H1 (cell line): Measurements from ENCODE around the gene HS6ST1. TPM values are rescaled to one million over a fixed set of nuclear protein-coding genes. Genes with fewer than 3 reads are reported as not detected.

Experiments
- CTCF ChIA-PET: fragments of 300-600 bp; sonication (Branson Sonifier 250); formaldehyde crosslinking; loops from one replicate; lab custom pipeline; 2021; ENCODE audit not compliant: partially characterized antibody; lab: Charles Lee
- POLR2A ChIA-PET: fragments of 300-600 bp; sonication (Branson Sonifier 250); formaldehyde crosslinking; loops from one replicate; lab custom pipeline; 2021; ENCODE audit warnings: inconsistent platforms; ENCODE audit not compliant: partially characterized antibody; lab: Charles Lee
- DNase-seq, 2 experiments: peaks; one replicate each; pipeline versions ENCODE4 v3.0.0 to v3.0.0-alpha.2; 2010 to 2022; ENCODE audit warnings: low spot score in 2 of 2, low read depth in 1 of 2, mixed read lengths in 1 of 2
- FAIRE-seq: peaks from 2 replicates; lab custom pipeline; 2011; peaks lifted over from hg19 to GRCh38; lab: Jason Lieb, UNC
- H2AFZ ChIP-seq: 2 replicates; pipeline ENCODE4 v1.8.1; 2012; ENCODE audit warnings: low read length, inconsistent platforms
- H2AK5ac ChIP-seq: 2 replicates; pipeline ENCODE4 v1.6.1; 2013; ENCODE audit warnings: low read depth, low read length
- H2BK120ac ChIP-seq: replicated peaks from 2 replicates; pipeline ENCODE3; 2013; ENCODE audit warnings: low read depth, low read length, inconsistent platforms
- H2BK12ac ChIP-seq: 2 replicates; pipeline ENCODE4 v1.6.1; 2013; ENCODE audit warnings: low read depth, low read length
- H2BK15ac ChIP-seq: 2 replicates; pipeline ENCODE4 v1.6.1; 2013; ENCODE audit warnings: low read length
- H2BK20ac ChIP-seq: 2 replicates; pipeline ENCODE4 v1.6.1; 2013; ENCODE audit warnings: low read length
- H2BK5ac ChIP-seq: 2 replicates; pipeline ENCODE4 v1.6.1; 2013; ENCODE audit warnings: low read depth, low read length
- H3K14ac ChIP-seq: 2 replicates; pipeline ENCODE4 v1.6.1; 2013; ENCODE audit warnings: inconsistent platforms; ENCODE audit not compliant: insufficient read length
- H3K18ac ChIP-seq: 2 replicates; pipeline ENCODE4 v1.6.1; 2013; ENCODE audit warnings: low read length; ENCODE audit errors: extremely low read depth
- H3K23ac ChIP-seq: 2 replicates; pipeline ENCODE4 v1.6.1; 2013; ENCODE audit warnings: inconsistent platforms; ENCODE audit not compliant: insufficient read length
- H3K23me2 ChIP-seq: 2 replicates; pipeline ENCODE4 v1.6.1; 2013; ENCODE audit warnings: low read depth, low read length
- H3K27ac ChIP-seq: 2 replicates; pipeline ENCODE4 v1.6.1; 2011; ENCODE audit warnings: low read depth, low read length, inconsistent platforms
- H3K27me3 ChIP-seq, 4 experiments: replicated peaks in 1 of 4; 1 replicate in 1 of 4; 2 replicates in 3 of 4; pipeline versions ENCODE4 v1.6.1 to v1.8.1; 2011 to 2013; ENCODE audit warnings: low read length in 3 of 4, mild to moderate bottlenecking in 3 of 4, inconsistent platforms in 2 of 4, mixed read lengths in 2 of 4, moderate library complexity in 1 of 4; ENCODE audit not compliant: control insufficient read depth in 3 of 4, insufficient read depth in 3 of 4; ENCODE audit errors: extremely low read depth in 1 of 4
- H3K36me3 ChIP-seq, 4 experiments: 2 replicates each; pipeline versions ENCODE4 v1.6.1 to v1.8.1; 2011 to 2013; ENCODE audit warnings: mild to moderate bottlenecking in 4 of 4, low read length in 3 of 4, moderate library complexity in 2 of 4, control low read depth in 1 of 4, inconsistent platforms in 1 of 4; ENCODE audit not compliant: insufficient read depth in 4 of 4, control insufficient read depth in 2 of 4
- H3K4ac ChIP-seq: replicated peaks from 2 replicates; pipeline ENCODE3; 2013; ENCODE audit warnings: low read length, low read depth, mixed read lengths, inconsistent platforms; ENCODE audit not compliant: insufficient read length
- H3K4me1 ChIP-seq, 4 experiments: replicated peaks in 1 of 4; 1 replicate in 1 of 4; 2 replicates in 3 of 4; pipeline versions ENCODE4 v1.6.1 to v1.8.1; 2011 to 2013; ENCODE audit warnings: low read length in 3 of 4, inconsistent platforms in 2 of 4, mixed read lengths in 1 of 4; ENCODE audit not compliant: insufficient read depth in 4 of 4, control insufficient read depth in 3 of 4
- H3K4me2 ChIP-seq, 2 experiments: 2 replicates each; pipeline versions ENCODE4 v1.6.1 to v1.8.1; 2011 to 2013; ENCODE audit warnings: low read depth in 2 of 2, low read length in 2 of 2, control low read depth in 1 of 2, inconsistent platforms in 1 of 2, mild to moderate bottlenecking in 1 of 2; ENCODE audit not compliant: insufficient read depth in 1 of 2
- H3K4me3 ChIP-seq, 4 experiments: fragments of 200-600, 300-600 bp in 1 of 4; sonication (generic), shearing (Covaris generic), sonication (Bioruptor Twin) in 1 of 4; 2 replicates each; pipeline versions ENCODE4 v1.5.1 to v1.8.1; 2011 to 2016; ENCODE audit warnings: low read length in 4 of 4, low read depth in 3 of 4, control low read depth in 2 of 4, inconsistent platforms in 2 of 4, mild to moderate bottlenecking in 2 of 4, mixed read lengths in 1 of 4, moderate library complexity in 1 of 4; ENCODE audit not compliant: insufficient read depth in 2 of 4; ENCODE audit errors: extremely low read depth in 1 of 4
- H3K56ac ChIP-seq: replicated peaks from 2 replicates; pipeline ENCODE3; 2013; ENCODE audit warnings: low read depth, mild to moderate bottlenecking, mixed read lengths, low read length, inconsistent platforms; ENCODE audit not compliant: insufficient read length
- H3K79me1 ChIP-seq: 2 replicates; pipeline ENCODE4 v1.6.1; 2013; ENCODE audit warnings: low read depth, low read length, control low read depth
- H3K79me2 ChIP-seq, 2 experiments: 2 replicates each; pipeline versions ENCODE4 v1.6.1 to v1.8.1; 2012 to 2013; ENCODE audit warnings: low read length in 2 of 2, mild to moderate bottlenecking in 2 of 2, inconsistent platforms in 1 of 2; ENCODE audit not compliant: insufficient read depth in 2 of 2, control insufficient read depth in 1 of 2
- H3K9ac ChIP-seq, 4 experiments: replicated peaks in 1 of 4; 1 replicate in 1 of 4; 2 replicates in 3 of 4; pipeline versions ENCODE4 v1.6.1 to v1.8.1; 2011 to 2013; ENCODE audit warnings: low read depth in 3 of 4, low read length in 3 of 4, control low read depth in 2 of 4, mild to moderate bottlenecking in 2 of 4, moderate library complexity in 2 of 4, inconsistent platforms in 1 of 4; ENCODE audit errors: extremely low read depth in 1 of 4
- H3K9me3 ChIP-seq, 2 experiments: 2 replicates each; pipeline versions ENCODE4 v1.6.1 to v1.8.1; 2012 to 2013; ENCODE audit warnings: mild to moderate bottlenecking in 2 of 2, moderate library complexity in 2 of 2, control low read depth in 1 of 2, inconsistent platforms in 1 of 2, low read depth in 1 of 2, low read length in 1 of 2, mixed read lengths in 1 of 2; ENCODE audit not compliant: insufficient read depth in 2 of 2
- H4K20me1 ChIP-seq, 2 experiments: replicated peaks in 1 of 2; 2 replicates each; pipeline versions ENCODE3 to v1.8.1; 2011 to 2013; ENCODE audit warnings: inconsistent platforms in 2 of 2, low read length in 2 of 2, mild to moderate bottlenecking in 1 of 2; ENCODE audit not compliant: insufficient read depth in 2 of 2, control insufficient read depth in 1 of 2
- H4K5ac ChIP-seq: 2 replicates; pipeline ENCODE4 v1.6.1; 2013; ENCODE audit warnings: low read length, low read depth, mixed read lengths, inconsistent platforms; ENCODE audit not compliant: insufficient read length
- H4K8ac ChIP-seq: 2 replicates; pipeline ENCODE4 v1.8.0; 2013; ENCODE audit warnings: mild to moderate bottlenecking, moderate library complexity, low read length, inconsistent platforms; ENCODE audit not compliant: insufficient read depth; ENCODE audit errors: extremely low read depth
- H4K91ac ChIP-seq: replicated peaks from 2 replicates; pipeline ENCODE3; 2013; ENCODE audit warnings: low read length, mixed read lengths, inconsistent platforms; ENCODE audit not compliant: insufficient read length
- BRCA1 ChIP-seq: IDR thresholded peaks from 2 replicates; pipeline ENCODE4 v1.6.1; 2012; ENCODE audit warnings: low read depth, low read length, improper control_type of control experiment
- CBX5 ChIP-seq: fragments of 300-800, 300-1000 bp; sonication (generic); IDR thresholded peaks from 2 replicates; pipeline ENCODE4 v1.7.1; 2016; ENCODE audit warnings: antibody characterized with exemption, low read length, low read depth
- CHD2 ChIP-seq: IDR thresholded peaks from 2 replicates; pipeline ENCODE4 v1.6.1; 2012; ENCODE audit warnings: low read length, improper control_type of control experiment
- CREB1 ChIP-seq: IDR thresholded peaks from 2 replicates; pipeline ENCODE4 v1.6.1; 2012; ENCODE audit warnings: inconsistent platforms
- CTBP2 ChIP-seq: IDR thresholded peaks from 2 replicates; pipeline ENCODE4 v1.7.0; 2011; ENCODE audit warnings: borderline replicate concordance, mild to moderate bottlenecking, moderate library complexity, mixed read lengths, low read length; ENCODE audit not compliant: insufficient read depth, insufficient read length
- EP300 ChIP-seq, 2 experiments: IDR thresholded peaks; 1 replicate in 1 of 2; 2 replicates in 1 of 2; pipeline ENCODE4 v1.6.1; 2011 to 2012; ENCODE audit warnings: low read depth in 2 of 2, low read length in 2 of 2, mild to moderate bottlenecking in 2 of 2, borderline replicate concordance in 1 of 2, inconsistent platforms in 1 of 2, moderate library complexity in 1 of 2
- GABPA ChIP-seq: IDR thresholded peaks from 2 replicates; pipeline ENCODE4 v1.6.1; 2011; ENCODE audit warnings: mild to moderate bottlenecking, low read length, moderate library complexity, borderline replicate concordance; ENCODE audit not compliant: insufficient read depth
- JUND ChIP-seq: IDR thresholded peaks from 2 replicates; pipeline ENCODE4 v1.6.1; 2011; ENCODE audit warnings: mild to moderate bottlenecking, improper control_type of control experiment, low read length
- MAFK ChIP-seq: IDR thresholded peaks from 2 replicates; pipeline ENCODE4 v1.6.1; 2012; ENCODE audit warnings: low read depth, mild to moderate bottlenecking, improper control_type of control experiment, low read length
- POLR2A ChIP-seq, 2 experiments: IDR thresholded peaks; 1 replicate in 1 of 2; 2 replicates in 1 of 2; pipeline ENCODE4 v1.6.1; 2011; ENCODE audit warnings: low read depth in 2 of 2, low read length in 2 of 2, mild to moderate bottlenecking in 2 of 2; ENCODE audit errors: control extremely low read depth in 1 of 2
- SAP30 ChIP-seq: fragments of 300-600 bp; sonication (generic); IDR thresholded peaks from 2 replicates; pipeline ENCODE4 v1.7.1; 2012; ENCODE audit warnings: low read length, moderate library complexity, mild to moderate bottlenecking, inconsistent platforms; ENCODE audit not compliant: insufficient read depth, insufficient replicate concordance
- SIN3A ChIP-seq, 2 experiments: IDR thresholded peaks in 1 of 2; conservative IDR thresholded peaks in 1 of 2; 2 replicates each; pipeline ENCODE4 v1.6.1; 2011 to 2012; ENCODE audit warnings: low read length in 2 of 2, improper control_type of control experiment in 1 of 2, low read depth in 1 of 2, mild to moderate bottlenecking in 1 of 2
- SRF ChIP-seq: IDR thresholded peaks from 2 replicates; pipeline ENCODE4 v1.6.1; 2011; ENCODE audit warnings: mild to moderate bottlenecking, low read depth, low read length, moderate library complexity
- TAF1 ChIP-seq: IDR thresholded peaks from 2 replicates; pipeline ENCODE4 v1.6.1; 2011; ENCODE audit warnings: mild to moderate bottlenecking, low read depth, low read length
- WGBS, 2 experiments: shearing (Covaris generic) in 1 of 2; methylation state at CpG; one replicate each; pipeline versions ENCODE4 v1.1.6 to v1.1.7; 2013 to 2015; ENCODE audit warnings: low lambda C conversion rate in 2 of 2, mixed read lengths in 2 of 2, inconsistent platforms in 1 of 2, low coverage in 1 of 2, missing lambda C conversion rate in 1 of 2; ENCODE audit not compliant: insufficient replicate concordance in 2 of 2, insufficient coverage in 1 of 2, insufficient read length in 1 of 2; ENCODE audit errors: extremely low coverage in 1 of 2, missing lambda C conversion rate in 1 of 2; 5-methylcytosine and 5-hydroxymethylcytosine counted together
- polyA plus RNA-seq, 7 experiments: library from polyadenylated mRNA; depleted of rRNA in 3 of 7; stranded (reverse) in 5 of 7; unstranded in 2 of 7; fragments of >200 nt in 5 of 7; fragments of 200-250 nt in 2 of 7; gene quantifications; 1 replicate in 5 of 7; 2 replicates in 1 of 7; 4 replicates in 1 of 7; pipeline versions ENCODE4 v1.2.1 to v1.2.3, GENCODE V29; 2011 to 2013; ENCODE audit warnings: missing spikeins in 2 of 7, mixed read lengths in 2 of 7
- total RNA-seq: library from RNA; stranded (reverse); fragmentation: NEBNext Ultra II Directional; extraction: Animal tissue kit (Norgen Biotek cat#: 25700); gene quantifications from 2 replicates; pipeline ENCODE4 v1.2.1, GENCODE V29; 2021

The HS6ST1 gene
- total and polyA plus RNA-seq, 2 of the 8 experiments (the other 6 are each of a cell fraction or from before 2014, with no cell fraction given), result 37.4 to 74.6 TPM

GRCh38 chr2:128360711-128361110 lies 42.0 kb upstream of the HS6ST1 start:
- Histone ChIP-seq H2BK120ac (no peak overlapping the region), H3K27ac (no peak overlapping the region), H2AFZ (no peak overlapping the region), H3K79me2 (no peaks in the 10 kb centered on the region), H3K4ac (no peak overlapping the region), H3K36me3 (no peaks in the 10 kb centered on the region), H3K14ac (no peak overlapping the region), H2BK15ac (0 out of 2 replicates have a peak overlapping the region, but pooled peaks have one; percentile 53), H2BK20ac (peak overlapping the region; percentile 86), H2BK5ac (peak overlapping the region; percentile 100; the same call in 1 of the 2 replicates), H2BK12ac (peak overlapping the region; percentile 100; the same call in 1 of the 2 replicates), H3K18ac (peak overlapping the region; percentile 55; the same call in 1 of the 2 replicates), H3K23ac (no peak overlapping the region), H3K4me2 (no peak overlapping the region), H4K8ac (no peak overlapping the region), H3K9ac (no peak overlapping the region), H3K4me3 (no peak overlapping the region), H4K5ac (no peak overlapping the region), H4K20me1 (no peaks in the 10 kb centered on the region), H3K4me1 (peaks cover 6 to 25% (median 18%) of the 10 kb centered on the region in 4 experiments), H2AK5ac (no peak overlapping the region), H3K79me1 (no peaks in the 10 kb centered on the region), H3K27me3 (no peaks in the 10 kb centered on the region), H4K91ac (peak overlapping the region; percentile 96), H3K56ac (no peak overlapping the region), H3K9me3 (no peaks in the 10 kb centered on the region), H3K23me2 (no peaks in the 10 kb centered on the region)
- ChIA-PET CTCF (interaction anchor here (1.4 to 1.5 kb wide), 2 partner anchors 10 to 39 kb away, joined by 3 read pairs; no protein-coding TSS in a partner anchor), POLR2A (no interaction called here)
- no peak for FAIRE-seq
- no peak for DNase-seq
- WGBS, 2 experiments, result 88% methylated on average over 8 of the region's 8 CpGs; no CpG with 5 or more reads in 1 of the 2 experiments
- no peak for TF ChIP-seq JUND
- no peak for TF ChIP-seq SRF
- no peak for TF ChIP-seq SAP30
- no peak for TF ChIP-seq GABPA
- TF ChIP-seq MAFK, result no peak
- no peak for TF ChIP-seq SIN3A (conservative IDR thresholded peaks at IDR 0.05 in 1 of 2, IDR thresholded peaks at IDR 0.05 in 1 of 2; ENCODE audit: low read depth in 1 of 2, low read length in 2 of 2)
- TF ChIP-seq TAF1, result no peak
- TF ChIP-seq CHD2, result no peak
- no peak for TF ChIP-seq CBX5
- no peak for TF ChIP-seq CTBP2
- no peak for TF ChIP-seq CREB1
- no peak for TF ChIP-seq BRCA1
- no peak for TF ChIP-seq EP300 (IDR thresholded peaks at IDR 0.05; ENCODE audit: borderline replicate concordance in 1 of 2, low read depth in 2 of 2, low read length in 2 of 2)
- TF ChIP-seq POLR2A (IDR thresholded peaks at IDR 0.05; ENCODE audit: control extremely low read depth in 1 of 2, low read depth in 2 of 2, low read length in 2 of 2), result no peak
